ENCODE measurements around the gene STRBP. TPM values are rescaled to one million over a fixed set of nuclear protein-coding genes. Genes with fewer than 3 reads are reported as not detected.

STRBP gene
- total and polyA plus RNA-seq, 2 of the 8 experiments (the other 6 are each of a cell fraction or from before 2014, with no cell fraction given), result 29.7 to 105 TPM

- no peak overlapping the region for H3K56ac ChIP-seq (replicated peaks; ENCODE audit: insufficient read length, low read depth, low read length)
- peaks cover 4% of the 10 kb centered on the region; the same call in 1 of the 2 replicates for H3K79me1 ChIP-seq (ENCODE audit: low read depth, low read length)
- H3K14ac ChIP-seq (ENCODE audit: insufficient read length), result no peak overlapping the region
- no peak overlapping the region for H4K5ac ChIP-seq (ENCODE audit: insufficient read length, low read depth, low read length)
- ChIA-PET CTCF (ENCODE audit: partially characterized antibody) (interaction anchor here (0.7 to 3.5 kb wide), 4 partner anchors 10 to 244 kb away, joined by 3 to 12 read pairs (median 4); no protein-coding TSS in a partner anchor), POLR2A (ENCODE audit: partially characterized antibody) (interaction anchor here (3.8 kb wide), 1 partner anchor 9 kb away, joined by 10 read pairs; no protein-coding TSS in a partner anchor)
- H3K9ac ChIP-seq (replicated peaks in 1 of 4; ENCODE audit: extremely low read depth in 1 of 4, low read depth in 3 of 4, low read length in 3 of 4), result no peak overlapping the region; a peak in 1 of 7 replicates
- peaks cover 3 to 10% of the 10 kb centered on the region in 2 experiments for H4K20me1 ChIP-seq (replicated peaks in 1 of 2; ENCODE audit: control insufficient read depth in 1 of 2, insufficient read depth in 2 of 2, low read length in 2 of 2)
- H3K23ac ChIP-seq (ENCODE audit: insufficient read length), result no peak overlapping the region
- H2AFZ ChIP-seq (ENCODE audit: low read length), result no peak overlapping the region
- H3K27ac ChIP-seq (ENCODE audit: low read depth, low read length), result no peak overlapping the region
- no peak overlapping the region for H3K18ac ChIP-seq (ENCODE audit: extremely low read depth, low read length)
- no peak overlapping the region for H2BK12ac ChIP-seq (ENCODE audit: low read depth, low read length)
- DNase-seq (ENCODE audit: low read depth in 1 of 2, low spot score in 2 of 2) (no peak), FAIRE-seq (no peak)
- no peak overlapping the region for H2BK20ac ChIP-seq (ENCODE audit: low read length)
- H2BK5ac ChIP-seq (ENCODE audit: low read depth, low read length), result no peak overlapping the region
- peaks cover 0 to 11% (median 5%) of the 10 kb centered on the region in 4 experiments; a peak in 5 of 7 replicates for H3K4me1 ChIP-seq (replicated peaks in 1 of 4; ENCODE audit: control insufficient read depth in 3 of 4, insufficient read depth in 4 of 4, low read length in 3 of 4)
- no peak overlapping the region for H2BK120ac ChIP-seq (replicated peaks; ENCODE audit: low read depth, low read length)
- H3K9me3 ChIP-seq (ENCODE audit: insufficient read depth in 2 of 2, low read depth in 1 of 2, low read length in 1 of 2), result no peaks in the 10 kb centered on the region
- H4K8ac ChIP-seq (ENCODE audit: extremely low read depth, insufficient read depth, low read length), result no peak overlapping the region
- whole genome bisulfite sequencing, 2 experiments (ENCODE audit: extremely low coverage in 1 of 2, insufficient coverage in 1 of 2, insufficient read length in 1 of 2, insufficient replicate concordance in 2 of 2, low coverage in 1 of 2, low lambda C conversion rate in 2 of 2, missing lambda C conversion rate in 1 of 2), result 93% methylated on average over 8 of the region's 9 CpGs; no CpG with 5 or more reads in 1 of the 2 experiments
- H3K23me2 ChIP-seq (ENCODE audit: low read depth, low read length), result no peaks in the 10 kb centered on the region
- no peak overlapping the region for H2BK15ac ChIP-seq (ENCODE audit: low read length)
- no peak overlapping the region for H3K4me3 ChIP-seq (ENCODE audit: extremely low read depth in 1 of 4, insufficient read depth in 2 of 4, low read depth in 3 of 4, low read length in 4 of 4)
- H3K36me3 ChIP-seq (ENCODE audit: control insufficient read depth in 2 of 4, insufficient read depth in 4 of 4, low read length in 3 of 4), result peaks cover 11 to 33% (median 20%) of the 10 kb centered on the region in 4 experiments
- H4K91ac ChIP-seq (replicated peaks; ENCODE audit: insufficient read length, low read length), result no peak overlapping the region
- H3K27me3 ChIP-seq (replicated peaks in 1 of 4; ENCODE audit: control insufficient read depth in 3 of 4, extremely low read depth in 1 of 4, insufficient read depth in 3 of 4, low read length in 3 of 4), result no peaks in the 10 kb centered on the region
- no peak overlapping the region for H2AK5ac ChIP-seq (ENCODE audit: low read depth, low read length)
- no peak overlapping the region for H3K4me2 ChIP-seq (ENCODE audit: insufficient read depth in 1 of 2, low read depth in 2 of 2, low read length in 2 of 2)
- H3K4ac ChIP-seq (replicated peaks; ENCODE audit: insufficient read length, low read depth, low read length), result no peak overlapping the region
- H3K79me2 ChIP-seq (ENCODE audit: control insufficient read depth in 1 of 2, insufficient read depth in 2 of 2, low read length in 2 of 2), result no peaks in the 10 kb centered on the region
Observed at GRCh38 chr9:123108976-123109375, 159.4 kb downstream of the STRBP start.

Data from H1 (cell line).